KOPT-K1 (cell line): ENCODE results near the gene ZNF613.
"Not testable (repeated sequence)": the region's sequence is repeated elsewhere in the genome, so short reads cannot be mapped to it uniquely, and the experiment has no call there.

ENCODE experiments used
- H3K27ac ChIP-seq: fragments of 200-600 bp; sonication (generic); 2 replicates; pipeline ENCODE4 v1.5.1; 2016; ENCODE audit warnings: antibody characterized with exemption, mild to moderate bottlenecking, low read depth, low read length; ENCODE audit not compliant: poor library complexity, severe bottlenecking
- H3K36me3 ChIP-seq: fragments of 200-600 bp; sonication (generic); 2 replicates; pipeline ENCODE4 v1.5.1; 2017; ENCODE audit warnings: antibody characterized with exemption, mild to moderate bottlenecking, low read length, moderate library complexity; ENCODE audit not compliant: insufficient read depth
- H3K9me3 ChIP-seq: fragments of 200-600 bp; sonication (generic); 2 replicates; pipeline ENCODE4 v1.5.1; 2017; ENCODE audit warnings: antibody characterized with exemption, low read length, mild to moderate bottlenecking; ENCODE audit not compliant: insufficient read depth, poor library complexity, severe bottlenecking

ZNF613 gene

DNA sequence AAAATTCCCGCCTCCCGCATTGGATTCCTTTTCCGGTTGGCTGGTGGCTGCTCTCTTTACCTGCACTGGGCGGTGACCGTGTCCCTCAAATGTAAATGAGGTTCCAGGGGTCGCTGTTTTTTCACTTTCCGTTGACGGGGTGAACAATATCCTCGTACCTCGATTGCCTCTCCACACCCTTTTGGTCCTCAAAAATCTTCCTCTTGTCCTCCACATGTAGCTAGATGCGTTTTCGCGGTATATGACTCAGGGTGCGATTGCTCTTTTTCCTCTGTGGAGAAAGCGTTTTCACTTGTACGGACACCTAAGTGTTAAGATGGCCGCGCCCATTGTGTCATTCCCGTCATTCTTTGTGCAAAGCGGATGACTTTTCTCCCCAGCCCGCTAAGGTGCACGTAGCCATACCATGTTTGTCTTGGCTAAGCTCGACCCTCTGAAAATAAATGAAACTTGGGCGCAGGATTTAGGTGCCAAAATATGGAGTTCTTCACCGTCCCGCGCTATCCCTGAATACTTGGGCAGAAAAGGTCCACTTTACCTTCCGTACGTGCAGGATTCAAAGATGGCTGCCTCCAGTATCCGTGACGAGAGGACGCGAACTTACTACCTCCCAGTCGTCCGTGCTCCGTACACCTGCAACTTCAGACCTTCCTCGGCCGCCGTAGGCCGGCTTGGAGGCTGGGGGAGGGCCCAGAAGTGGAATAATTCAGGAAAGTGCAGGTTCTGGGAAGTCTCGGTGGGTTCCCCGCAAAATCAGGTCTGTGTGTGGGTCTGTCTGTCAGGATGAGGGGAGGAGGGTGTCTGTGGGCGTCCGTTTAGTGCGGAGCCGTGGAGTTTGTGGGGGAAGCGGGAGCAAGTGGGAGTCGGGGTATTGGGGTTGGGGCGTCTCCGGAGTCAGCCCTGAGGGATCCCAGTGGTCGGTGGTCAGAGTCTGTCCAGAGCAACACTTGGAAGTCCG is at the start of gene ZNF613:
TSS of gene ZNF613 (plus strand) at position 689 of the 958 bp plus-strand sequence. CDS start 8,749 bp downstream, outside the sequence.
- H3K9me3 ChIP-seq: peaks cover 56% of the 10 kb centered on the region
- H3K36me3 ChIP-seq: peaks cover 26% of the 10 kb centered on the region
- peak within 1 kb of the TSS; percentile 79 for H3K27ac ChIP-seq

- Histone ChIP-seq H3K27ac (no peak overlapping the region), H3K9me3 (peaks cover 20% of the 10 kb centered on the region), H3K36me3 (no peaks in the 10 kb centered on the region)
These were observed 44.8 kb upstream of the ZNF613 start for GRCh38 chr19:51882518-51882917.

DNA sequence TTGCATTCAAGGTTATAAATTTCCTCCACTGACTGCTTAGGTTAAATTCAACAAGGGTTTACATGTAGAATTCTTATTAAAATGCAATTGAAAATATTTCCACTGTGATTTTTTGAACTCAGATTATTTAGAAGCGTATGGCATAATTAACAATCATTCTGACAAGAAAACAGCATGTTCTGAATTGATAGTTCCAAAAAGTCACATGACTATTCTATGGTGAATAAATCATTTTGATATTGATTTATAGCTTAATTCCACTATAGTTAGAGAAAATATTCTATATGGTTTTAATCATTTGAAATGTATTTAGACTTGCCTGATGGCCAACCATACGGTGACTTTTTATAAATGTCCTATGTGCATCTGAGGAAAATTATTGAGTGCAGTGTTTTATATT is 42.6 kb upstream of the ZNF613 start:
- H3K27ac ChIP-seq: no peak overlapping the region
- H3K36me3 ChIP-seq: no peaks in the 10 kb centered on the region

DNA sequence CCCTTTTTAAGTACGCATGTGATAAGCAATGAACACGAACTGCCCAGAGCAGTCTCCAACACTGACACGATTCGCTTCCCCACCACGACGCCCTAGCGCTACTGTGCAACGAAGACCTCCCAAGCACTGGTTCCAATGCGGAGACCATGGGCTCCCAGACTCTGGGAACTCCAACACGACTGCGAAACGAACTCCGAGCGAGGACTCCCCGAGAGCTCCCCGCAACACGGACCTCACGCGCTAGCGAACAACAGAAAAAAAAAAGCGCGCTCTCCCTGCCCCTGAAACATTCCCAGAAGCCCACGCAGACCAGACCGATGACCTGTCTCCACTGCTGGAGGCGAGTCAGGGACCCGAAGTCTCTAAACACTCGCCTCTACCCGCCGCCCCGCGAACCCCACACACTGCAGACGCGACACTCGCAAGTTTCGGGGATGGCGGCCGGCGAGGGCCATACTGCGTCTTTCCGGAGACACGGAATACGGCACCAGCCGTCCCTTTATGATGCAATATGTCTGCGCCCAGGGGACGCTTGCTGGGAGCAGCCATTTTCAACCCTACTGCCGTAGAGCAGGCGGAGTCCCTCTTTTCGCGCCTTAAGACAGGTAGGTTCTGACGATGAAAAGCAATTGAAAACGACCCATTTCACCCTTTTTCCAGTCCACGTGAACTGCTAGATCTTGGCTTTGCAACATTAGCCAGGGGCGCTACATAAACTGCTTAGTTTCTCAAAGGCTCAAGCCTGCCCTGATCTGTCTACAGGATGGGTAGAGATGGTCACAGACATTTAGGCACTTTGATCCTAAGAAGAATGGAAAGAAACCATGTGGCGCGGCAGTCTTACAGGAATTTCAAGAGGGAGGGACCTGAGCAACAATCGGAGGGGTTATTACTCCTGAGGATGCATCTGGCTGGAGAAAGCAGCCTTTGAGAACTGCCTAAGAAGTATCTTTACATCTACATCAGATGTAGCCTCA is 39.5 kb upstream of the ZNF613 start, which contains the start of gene ZNF577:
TSS of gene ZNF577 (minus strand) at position 430 of the 977 bp plus-strand sequence. CDS start 7,569 bp downstream, outside the sequence.
- peaks cover 63% of the 10 kb centered on the region for H3K9me3 ChIP-seq
- H3K36me3 ChIP-seq: no peaks in the 10 kb centered on the region
- H3K27ac ChIP-seq: no peak within 1 kb of the TSS

More for the DNA sequence above, 42.6 kb upstream of the ZNF613 start:
- peaks cover 38% of the 10 kb centered on the region for H3K9me3 ChIP-seq

DNA sequence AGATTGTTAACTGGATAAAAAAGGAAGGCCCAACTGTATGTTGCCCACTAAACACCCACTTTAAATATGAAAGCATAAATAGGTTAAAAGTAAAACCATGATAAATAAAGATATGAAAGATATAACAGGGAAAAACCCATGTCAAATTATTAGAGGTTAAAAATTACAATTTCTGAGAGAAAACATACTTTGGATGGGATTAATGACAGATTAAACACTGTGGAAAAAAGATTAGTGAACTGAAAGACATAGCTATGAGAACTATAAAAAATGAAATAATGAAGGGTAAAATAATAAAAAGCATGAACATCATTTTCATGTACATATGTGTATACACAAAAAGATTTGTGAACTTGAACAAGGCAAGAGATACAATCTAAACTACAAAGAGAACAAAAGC is 37.3 kb upstream of the ZNF613 start:
- peaks cover 71% of the 10 kb centered on the region for H3K9me3 ChIP-seq
- H3K36me3 ChIP-seq: no peaks in the 10 kb centered on the region
- H3K27ac ChIP-seq: no peak overlapping the region

DNA sequence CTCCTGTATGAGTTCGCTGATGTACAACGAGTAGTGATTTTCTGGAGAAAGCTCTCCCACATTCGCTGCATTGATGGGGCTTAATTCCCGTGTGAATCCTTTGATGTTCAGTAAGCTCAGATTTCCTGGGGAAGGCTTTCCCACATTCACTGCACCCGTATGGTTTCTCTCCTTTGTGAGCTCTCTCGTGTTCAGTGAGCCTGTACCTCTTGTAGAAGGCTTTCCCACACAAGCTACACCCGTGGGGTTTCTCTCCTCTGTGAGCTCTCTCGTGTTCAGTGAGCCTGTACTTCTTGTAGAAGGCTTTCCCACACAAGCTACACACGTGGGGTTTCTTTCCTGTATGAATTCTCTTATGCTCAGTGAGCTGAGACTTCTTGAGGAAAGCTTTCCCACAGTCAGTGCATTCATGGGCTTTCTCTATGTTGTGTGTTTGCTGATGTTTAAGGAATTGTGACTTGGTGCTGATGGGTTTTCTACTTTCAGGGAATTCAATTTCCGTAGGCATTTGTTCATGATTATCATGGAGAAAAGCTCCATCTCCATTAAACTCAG is 36.0 kb upstream of the ZNF613 start:
- H3K9me3 ChIP-seq: peaks cover 67% of the 10 kb centered on the region
- H3K36me3 ChIP-seq: no peaks in the 10 kb centered on the region
- H3K27ac ChIP-seq: no peak overlapping the region

- Histone ChIP-seq H3K36me3 (no peaks in the 10 kb centered on the region), H3K9me3 (peaks cover 61% of the 10 kb centered on the region), H3K27ac (no peak overlapping the region)
These were observed 25.4 kb upstream of the ZNF613 start for GRCh38 chr19:51901860-51902259.

DNA sequence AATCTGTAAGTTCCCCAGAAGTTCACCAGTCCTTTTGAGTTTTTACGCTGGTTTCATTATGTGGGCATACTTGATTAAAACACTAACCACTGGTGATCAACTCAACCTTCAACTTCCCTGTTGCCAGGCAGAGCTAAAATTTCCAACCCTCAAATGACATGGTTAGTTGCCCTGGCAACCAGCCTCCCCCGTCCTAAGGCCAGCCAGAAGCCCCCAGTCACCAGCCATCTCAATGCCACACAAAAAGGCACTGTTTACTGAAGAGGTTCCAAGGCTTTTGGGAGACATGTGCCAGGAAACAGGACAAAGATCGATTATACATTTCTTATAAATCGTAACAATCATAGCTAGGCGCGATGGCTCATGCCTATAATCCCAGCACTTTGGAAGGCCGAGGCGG is 24.1 kb upstream of the ZNF613 start:
- H3K36me3 ChIP-seq: no peaks in the 10 kb centered on the region
- no peak overlapping the region for H3K27ac ChIP-seq
- peaks cover 59% of the 10 kb centered on the region for H3K9me3 ChIP-seq

DNA sequence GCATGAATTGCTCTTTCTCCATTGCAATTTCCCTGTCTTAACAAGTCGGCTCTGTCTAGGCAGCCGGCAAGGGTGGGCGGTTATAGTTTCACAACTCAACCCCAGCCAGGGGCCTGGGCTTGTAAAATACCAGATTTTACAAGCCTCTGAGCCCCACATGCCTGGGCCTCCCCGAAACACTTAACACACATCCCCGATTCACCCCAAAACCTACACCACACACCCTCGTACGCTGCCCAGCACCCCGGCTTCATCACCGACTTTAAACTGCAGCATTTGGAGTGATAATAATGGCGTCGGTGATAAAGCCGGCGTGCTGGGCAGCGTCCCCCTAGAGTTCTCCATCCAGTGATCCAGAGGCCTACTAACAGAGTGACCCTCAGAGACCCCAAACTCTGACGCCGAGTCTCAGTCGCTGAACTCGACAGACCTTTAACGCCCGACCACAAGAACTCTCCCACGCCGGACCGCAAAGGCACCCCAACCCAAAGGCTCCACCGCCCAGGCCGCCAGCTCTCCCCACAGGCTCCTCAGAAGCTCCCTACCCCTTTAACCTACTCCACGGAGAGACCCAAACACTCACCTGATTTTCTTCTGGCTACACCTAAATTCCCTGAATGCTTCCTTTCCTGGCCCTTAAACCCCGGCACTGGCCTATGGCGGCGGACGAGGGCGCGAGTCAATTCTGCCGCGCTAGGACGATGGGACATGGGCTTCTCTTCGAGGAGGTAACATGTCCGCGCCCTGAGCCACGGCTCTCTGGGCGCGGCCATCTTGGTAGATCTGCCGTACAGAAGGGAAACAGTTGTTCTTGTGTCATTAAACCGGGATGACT is 22.7 kb upstream of the ZNF613 start, which contains the start of gene ZNF649:
TSS of gene ZNF649 (minus strand) at position 687 of the 835 bp plus-strand sequence. CDS start 4,910 bp downstream, outside the sequence.
- Histone ChIP-seq H3K27ac (no peak within 1 kb of the TSS), H3K9me3 (peaks cover 45% of the 10 kb centered on the region)

GRCh38 chr19:51905206-51905605 is 22.1 kb upstream of the ZNF613 start:
- H3K36me3 ChIP-seq: no peaks in the 10 kb centered on the region
- H3K9me3 ChIP-seq: peaks cover 43% of the 10 kb centered on the region
- no peak overlapping the region for H3K27ac ChIP-seq

More for the DNA sequence above, 22.7 kb upstream of the ZNF613 start, which contains the start of gene ZNF649:
- H3K36me3 ChIP-seq: no peaks in the 10 kb centered on the region

- H3K9me3 ChIP-seq: peaks cover 41% of the 10 kb centered on the region
- not testable (repeated sequence) for H3K27ac ChIP-seq, H3K36me3 ChIP-seq
These were observed 21.6 kb upstream of the ZNF613 start for GRCh38 chr19:51905639-51906038.

GRCh38 chr19:51906108-51906507 is 21.2 kb upstream of the ZNF613 start:
- H3K9me3 ChIP-seq: peaks cover 36% of the 10 kb centered on the region
- H3K27ac ChIP-seq, H3K36me3 ChIP-seq: not testable (repeated sequence)

GRCh38 chr19:51907981-51908380 is 19.3 kb upstream of the ZNF613 start:
- H3K27ac ChIP-seq, H3K36me3 ChIP-seq: not testable (repeated sequence)
- H3K9me3 ChIP-seq: peaks cover 36% of the 10 kb centered on the region
